Spleen (tissue), 7 donors: ENCODE measurements around the gene ZNF790.

Source experiments
- CTCF ChIP-seq, 11 experiments: fragments of 200-600 bp in 7 of 11; fragments of 450-650 bp in 4 of 11; sonication (generic) in 4 of 11; IDR thresholded peaks in 8 of 11; conservative IDR thresholded peaks in 3 of 11; 1 replicate in 7 of 11; 2 replicates in 4 of 11; pipeline versions ENCODE4 v1.4.0 to v1.8.0; 2016 to 2021; ENCODE audit warnings: antibody characterized with exemption in 11 of 11, inconsistent platforms in 4 of 11, mild to moderate bottlenecking in 1 of 11
- POLR2A ChIP-seq, 3 donors: fragments of 450-650 bp; IDR thresholded peaks; one replicate each; pipeline ENCODE4 v1.5.1; 2017; ENCODE audit warnings: antibody characterized with exemption in 3 of 3, mild to moderate bottlenecking in 1 of 3
- POLR2AphosphoS5 ChIP-seq, 3 donors: sonication (generic); formaldehyde crosslinking; IDR thresholded peaks; one replicate each; pipeline ENCODE4 v1.5.1; 2017; ENCODE audit warnings: antibody characterized with exemption in 3 of 3
- donor health status: DM: no; HTN: no; CAD: no; lungs with moderate emphysema.
- donor health status: DM: no; HTN: no; CAD: no.
- donor health status: DM: no; HTN: no; CAD: no.

DNA sequence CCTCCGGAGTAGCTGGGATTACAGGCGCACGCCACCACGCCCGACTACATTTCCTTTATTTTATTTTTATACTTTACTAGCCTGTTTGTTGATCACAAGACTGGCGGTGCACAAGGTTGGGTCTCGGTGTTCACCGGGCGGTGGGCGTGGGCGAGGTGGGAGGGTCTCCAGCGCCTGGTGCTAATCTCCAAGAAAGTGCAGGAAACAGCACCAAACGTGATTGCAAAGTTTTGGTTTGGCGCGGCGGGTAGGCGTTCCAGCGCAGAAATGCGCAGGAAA, 41.5 kb downstream of the ZNF790 start:
- TF ChIP-seq CTCF (IDR thresholded peaks at IDR 0.05 in 8 of 11, conservative IDR thresholded peaks at IDR 0.05 in 3 of 11) (no peak), POLR2A (IDR thresholded peaks at IDR 0.05) (no peak), POLR2AphosphoS5 (IDR thresholded peaks at IDR 0.05) (no peak)
